Ascending aorta (tissue), 2 donors: ENCODE results near the gene SPOPL. TPM values are rescaled to one million over a fixed set of nuclear protein-coding genes. Genes with fewer than 3 reads are reported as not detected.
"Not testable (repeated sequence)": the region's sequence is repeated elsewhere in the genome, so short reads cannot be mapped to it uniquely, and the experiment has no call there.

ENCODE experiments used
- DNase-seq, 2 donors: peaks; one replicate each; pipeline ENCODE4 v3.0.0-alpha.2; 2019; ENCODE audit warnings: low spot score in 2 of 2
- H3K27ac ChIP-seq, 2 donors: fragments of 200-600 bp; sonication (generic); one replicate each; pipeline ENCODE4 v1.5.1; 2016 to 2017; ENCODE audit warnings: mild to moderate bottlenecking in 1 of 2
- H3K27me3 ChIP-seq: fragments of 200-600 bp; sonication (generic); one replicate; pipeline ENCODE4 v1.5.1; 2017
- H3K36me3 ChIP-seq, 2 donors: fragments of 200-600 bp; sonication (generic); one replicate each; pipeline ENCODE4 v1.5.1; 2016
- H3K4me1 ChIP-seq, 2 donors: fragments of 200-600 bp; sonication (generic); one replicate each; pipeline ENCODE4 v1.5.1; 2016 to 2017; ENCODE audit warnings: mild to moderate bottlenecking in 1 of 2
- H3K4me3 ChIP-seq, 2 donors: fragments of 200-600 bp; sonication (generic); one replicate each; pipeline ENCODE4 v1.5.1; 2016 to 2017; ENCODE audit warnings: mild to moderate bottlenecking in 1 of 2
- H3K9me3 ChIP-seq, 2 donors: fragments of 200-600 bp; sonication (generic); one replicate each; pipeline ENCODE4 v1.5.1; 2016
- intact Hi-C: fragments of 100-400 bp; cut with DNase I; formaldehyde crosslinking; loops from one replicate; pipeline ENCODE4 v1.15.1; 2023
- total RNA-seq: library from RNA; depleted of rRNA; stranded (reverse); fragments of >200 nt; gene quantifications from one replicate; pipeline ENCODE4 v1.1.0, GENCODE V29; 2016
- TF ChIP-seq, protein P1 (sequence below), 3 experiments: fragments of 200-600 bp in 2 of 3; fragments of 450-650 bp in 1 of 3; sonication (generic) in 2 of 3; IDR thresholded peaks; one replicate each; pipeline ENCODE4 v1.5.1; 2016 to 2019; ENCODE audit warnings: antibody characterized with exemption in 3 of 3, mild to moderate bottlenecking in 1 of 3, moderate library complexity in 1 of 3

The SPOPL gene
- total RNA-seq, 1 donor from 2014 or later = 9.0 TPM

DNA sequence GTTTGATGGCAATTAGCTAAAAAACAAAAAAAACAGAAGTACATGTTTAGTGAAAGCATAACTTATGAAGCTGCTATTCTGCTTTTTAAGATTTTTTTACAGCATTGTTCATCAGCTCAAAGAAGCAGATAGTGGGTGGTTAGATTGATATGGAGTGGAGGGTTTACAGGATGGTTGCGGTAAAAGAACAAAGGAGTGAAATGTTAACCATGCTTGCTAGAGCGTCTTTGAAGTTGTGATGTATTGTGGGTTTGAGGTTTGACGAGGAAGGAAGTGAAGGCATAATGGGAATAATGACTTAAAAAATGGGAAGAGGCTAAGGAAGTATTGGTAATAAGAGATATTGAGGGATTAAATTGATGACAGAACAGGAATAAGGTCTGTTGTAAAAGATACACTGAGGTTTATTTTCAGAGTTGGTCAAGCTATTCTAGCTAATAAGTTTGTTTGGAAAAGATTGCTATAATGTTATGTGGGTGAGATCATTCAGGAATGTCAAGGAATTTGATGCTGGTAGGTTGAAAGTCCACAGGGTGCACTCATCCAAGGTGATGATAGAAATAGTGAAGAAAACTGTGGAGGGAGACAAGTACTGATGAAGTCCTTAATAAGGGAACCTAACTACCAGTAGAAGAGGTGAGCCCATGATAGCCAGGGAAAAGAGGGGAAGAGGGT, 14.6 kb downstream of the SPOPL start:
- no peak overlapping the region for H3K4me3 ChIP-seq
- H3K9me3 ChIP-seq = no peaks in the 10 kb centered on the region
- H3K27me3 ChIP-seq = no peaks in the 10 kb centered on the region
- intact Hi-C loops = no loop called here
- H3K27ac ChIP-seq = no peak overlapping the region
- TF ChIP-seq, protein P1, sequence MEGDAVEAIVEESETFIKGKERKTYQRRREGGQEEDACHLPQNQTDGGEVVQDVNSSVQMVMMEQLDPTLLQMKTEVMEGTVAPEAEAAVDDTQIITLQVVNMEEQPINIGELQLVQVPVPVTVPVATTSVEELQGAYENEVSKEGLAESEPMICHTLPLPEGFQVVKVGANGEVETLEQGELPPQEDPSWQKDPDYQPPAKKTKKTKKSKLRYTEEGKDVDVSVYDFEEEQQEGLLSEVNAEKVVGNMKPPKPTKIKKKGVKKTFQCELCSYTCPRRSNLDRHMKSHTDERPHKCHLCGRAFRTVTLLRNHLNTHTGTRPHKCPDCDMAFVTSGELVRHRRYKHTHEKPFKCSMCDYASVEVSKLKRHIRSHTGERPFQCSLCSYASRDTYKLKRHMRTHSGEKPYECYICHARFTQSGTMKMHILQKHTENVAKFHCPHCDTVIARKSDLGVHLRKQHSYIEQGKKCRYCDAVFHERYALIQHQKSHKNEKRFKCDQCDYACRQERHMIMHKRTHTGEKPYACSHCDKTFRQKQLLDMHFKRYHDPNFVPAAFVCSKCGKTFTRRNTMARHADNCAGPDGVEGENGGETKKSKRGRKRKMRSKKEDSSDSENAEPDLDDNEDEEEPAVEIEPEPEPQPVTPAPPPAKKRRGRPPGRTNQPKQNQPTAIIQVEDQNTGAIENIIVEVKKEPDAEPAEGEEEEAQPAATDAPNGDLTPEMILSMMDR (IDR thresholded peaks at IDR 0.05) = no peak
- peaks cover 0 to 27% of the 10 kb centered on the region in 2 donors for H3K4me1 ChIP-seq
- H3K36me3 ChIP-seq = no peaks in the 10 kb centered on the region
- no peak for DNase-seq

DNA sequence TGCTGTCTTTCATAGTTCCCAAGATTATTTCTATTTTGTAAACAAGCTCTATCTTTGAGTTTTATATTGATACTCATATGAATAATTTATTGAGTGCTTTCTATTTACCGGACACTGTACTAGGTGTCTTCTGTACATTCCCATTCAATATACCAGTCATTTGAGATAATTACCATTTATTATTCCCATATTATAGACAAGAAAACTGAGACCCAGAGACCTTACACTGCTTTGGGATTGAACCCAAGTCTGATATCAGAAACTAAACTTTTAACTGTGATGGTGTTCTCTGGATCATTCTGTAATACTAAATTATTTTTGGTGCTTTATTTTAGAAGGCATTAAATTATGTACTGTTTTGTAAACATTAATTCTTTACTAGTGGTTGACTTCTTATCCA, 17.3 kb downstream of the SPOPL start:
- DNase-seq = no peak
- Histone ChIP-seq H3K36me3 (peaks cover 0 to under 1% of the 10 kb centered on the region in 2 donors), H3K27ac (no peak overlapping the region), H3K9me3 (no peaks in the 10 kb centered on the region), H3K4me3 (no peak overlapping the region), H3K27me3 (no peaks in the 10 kb centered on the region), H3K4me1 (peaks cover 0 to 27% of the 10 kb centered on the region in 2 donors)
- intact Hi-C loops = no loop called here
- TF ChIP-seq, protein P1 (IDR thresholded peaks at IDR 0.05) = no peak

DNA sequence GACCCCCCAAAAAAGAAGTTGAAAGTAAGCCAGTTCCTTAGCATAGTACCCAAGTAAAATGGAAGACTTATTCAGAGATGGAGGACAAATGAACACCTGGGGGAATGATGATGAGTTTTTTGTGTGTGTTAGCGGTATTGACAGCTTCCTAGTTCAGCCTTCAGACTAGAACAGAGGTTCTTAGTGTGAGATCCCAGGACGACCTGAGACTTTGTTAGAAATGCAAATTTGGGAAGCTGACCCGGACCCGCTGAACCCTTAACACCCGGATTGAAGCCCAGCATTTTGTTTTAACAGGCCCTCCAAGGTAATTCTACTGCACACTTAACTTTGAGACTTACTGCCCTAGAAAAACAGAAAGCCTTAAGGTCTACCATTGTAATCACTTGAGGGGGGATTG, 20.3 kb downstream of the SPOPL start:
- intact Hi-C loops = no loop called here
- no peak overlapping the region for H3K4me3 ChIP-seq
- TF ChIP-seq, protein P1 (IDR thresholded peaks at IDR 0.05) = no peak
- no peak overlapping the region for H3K27ac ChIP-seq
- DNase-seq = no peak
- H3K4me1 ChIP-seq = peaks cover 0 to 8% of the 10 kb centered on the region in 2 donors
- no peaks in the 10 kb centered on the region for H3K27me3 ChIP-seq
- no peaks in the 10 kb centered on the region for H3K9me3 ChIP-seq
- H3K36me3 ChIP-seq = peaks cover 0 to 8% of the 10 kb centered on the region in 2 donors

DNA sequence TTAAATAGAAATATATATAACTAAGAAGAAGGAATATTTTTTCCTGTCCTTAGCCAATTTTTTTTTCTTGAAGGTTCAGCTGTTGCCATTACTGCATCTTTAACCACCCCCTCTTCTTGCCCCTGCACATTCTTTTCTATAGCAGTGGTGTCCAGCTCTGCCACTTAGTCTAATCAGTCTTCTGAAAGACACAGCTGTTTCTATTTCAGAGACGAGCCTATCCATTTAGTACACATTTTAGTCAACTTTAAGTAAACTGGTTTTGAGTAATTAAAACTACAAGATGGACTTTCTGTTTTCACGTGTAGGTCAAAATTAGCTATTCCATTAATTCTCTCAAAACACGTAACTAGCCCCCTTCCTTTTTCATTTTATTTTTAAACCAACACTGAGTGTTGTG, 21.0 kb downstream of the SPOPL start:
- intact Hi-C loops = no loop called here
- TF ChIP-seq, protein P1 (IDR thresholded peaks at IDR 0.05) = no peak
- Histone ChIP-seq H3K4me1 (peaks cover 0 to 8% of the 10 kb centered on the region in 2 donors), H3K27ac (no peak overlapping the region), H3K4me3 (no peak overlapping the region), H3K36me3 (peaks cover 0 to 8% of the 10 kb centered on the region in 2 donors), H3K9me3 (no peaks in the 10 kb centered on the region), H3K27me3 (no peaks in the 10 kb centered on the region)
- DNase-seq = no peak

DNA sequence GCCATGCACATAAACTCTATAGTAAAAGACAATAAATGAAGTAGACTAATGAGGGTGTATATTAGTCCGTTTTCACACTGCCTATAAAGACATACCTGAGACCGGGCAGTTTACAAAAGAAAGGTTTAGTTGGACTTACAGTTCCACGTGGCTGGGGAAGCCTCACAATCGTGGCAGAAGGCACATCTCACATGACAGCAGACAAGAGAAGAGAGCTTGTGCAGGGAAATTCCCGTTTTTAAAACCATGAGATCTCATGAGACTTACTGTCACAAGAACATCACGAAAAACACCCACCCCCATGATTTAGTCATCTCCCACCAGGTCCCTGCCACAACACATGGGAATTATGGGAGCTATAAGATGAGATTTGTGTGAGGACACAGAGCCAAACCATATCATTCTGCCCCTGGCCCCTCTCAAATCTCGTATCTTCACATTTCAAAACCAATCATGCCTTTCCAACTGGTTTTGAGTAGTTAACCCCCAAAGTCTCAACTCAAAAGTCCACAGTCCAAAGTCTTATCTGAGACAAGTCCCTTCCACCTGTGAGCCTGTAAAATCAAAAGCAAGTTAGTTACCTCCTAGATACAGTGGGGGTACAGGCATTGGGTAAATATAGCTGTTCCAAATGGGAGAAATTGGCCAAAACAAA, 21.6 kb downstream of the SPOPL start:
- H3K27ac ChIP-seq, intact Hi-C loops, H3K36me3 ChIP-seq, H3K27me3 ChIP-seq, H3K4me3 ChIP-seq, H3K4me1 ChIP-seq, H3K9me3 ChIP-seq, DNase-seq: not testable (repeated sequence)

DNA sequence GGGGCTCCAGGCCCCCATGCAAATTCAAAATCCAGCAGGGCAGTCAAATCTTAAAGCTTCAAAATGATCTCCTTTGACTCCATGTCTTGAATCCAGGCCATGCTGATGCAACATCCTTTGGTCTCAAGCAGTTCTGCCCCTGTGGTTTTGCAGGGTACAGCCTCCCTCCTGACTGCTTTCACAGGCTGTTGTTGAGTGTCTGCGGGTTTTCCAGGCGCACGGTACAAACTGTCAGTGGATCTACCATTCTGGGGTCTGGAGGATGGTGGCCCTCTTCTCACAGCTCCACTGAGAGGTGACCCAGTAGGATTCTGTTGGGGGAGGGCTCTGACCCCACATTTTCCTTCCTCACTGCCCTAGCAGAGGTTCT, 22.1 kb downstream of the SPOPL start:
- H3K4me3 ChIP-seq, intact Hi-C loops, DNase-seq, H3K9me3 ChIP-seq, H3K4me1 ChIP-seq, H3K36me3 ChIP-seq, H3K27me3 ChIP-seq, H3K27ac ChIP-seq: not testable (repeated sequence)

DNA sequence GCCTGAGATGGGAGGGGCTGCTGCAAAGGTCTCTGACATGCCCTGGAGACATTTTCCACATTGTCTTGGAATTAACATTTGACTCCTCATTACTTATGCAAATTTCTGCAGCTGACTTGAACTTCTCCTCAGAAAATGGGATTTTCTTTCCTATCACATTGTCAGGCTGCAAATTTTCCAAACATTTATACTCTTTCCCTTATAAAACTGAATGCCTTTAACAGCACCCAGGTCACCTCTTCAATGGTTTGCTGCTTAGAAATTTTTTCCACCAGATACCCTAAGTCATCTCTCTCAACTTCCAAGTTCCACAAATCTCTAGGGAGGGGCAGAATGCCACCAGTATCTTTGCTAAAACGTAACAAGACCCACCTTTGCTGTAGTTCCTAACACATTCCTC, 22.8 kb downstream of the SPOPL start:
- intact Hi-C loops, H3K36me3 ChIP-seq, H3K27me3 ChIP-seq, H3K27ac ChIP-seq, DNase-seq, H3K9me3 ChIP-seq, H3K4me1 ChIP-seq, H3K4me3 ChIP-seq: not testable (repeated sequence)
